DND-41 (cell line): ENCODE measurements around the gene BRI3BP.

Source experiments
- ATAC-seq: fragments of 200-7000 bp; cut with Tn5 transposase; 3 replicates; pipeline ENCODE4 v1.9.1; 2021; ENCODE audit warnings: low read depth; ENCODE audit not compliant: insufficient read depth
- DNase-seq: peaks from one replicate; pipeline ENCODE4 v3.0.0-alpha.2; 2020
- H2AFZ ChIP-seq: 2 replicates; pipeline ENCODE4 v1.6.0; 2012; ENCODE audit warnings: low read depth, low read length
- H3K27ac ChIP-seq: 2 replicates; pipeline ENCODE4 v1.5.1; 2012; ENCODE audit warnings: low read length, inconsistent platforms
- H3K27me3 ChIP-seq: fragments of 200-600 bp; sonication (generic); 2 replicates; pipeline ENCODE4 v1.6.0; 2012; ENCODE audit warnings: low read length, mild to moderate bottlenecking, inconsistent platforms; ENCODE audit not compliant: insufficient read depth, poor library complexity
- H3K36me3 ChIP-seq: 2 replicates; pipeline ENCODE4 v1.5.1; 2012; ENCODE audit warnings: low read length, inconsistent platforms; ENCODE audit not compliant: insufficient read depth
- H3K4me1 ChIP-seq: 2 replicates; pipeline ENCODE4 v1.5.1; 2012; ENCODE audit warnings: mild to moderate bottlenecking, low read length; ENCODE audit not compliant: insufficient read depth
- H3K4me2 ChIP-seq: 2 replicates; pipeline ENCODE4 v1.6.0; 2012; ENCODE audit warnings: mild to moderate bottlenecking, moderate library complexity, low read length, inconsistent platforms; ENCODE audit not compliant: insufficient read depth
- H3K4me3 ChIP-seq, 2 experiments: fragments of 200-600 bp in 1 of 2; shearing (Covaris generic) in 1 of 2; 2 replicates each; pipeline ENCODE4 v1.5.1; 2012 to 2016; ENCODE audit warnings: inconsistent platforms in 2 of 2, low read length in 2 of 2, mild to moderate bottlenecking in 2 of 2, low read depth in 1 of 2, moderate library complexity in 1 of 2
- H3K79me2 ChIP-seq: 2 replicates; pipeline ENCODE4 v1.6.0; 2012; ENCODE audit warnings: low read length, inconsistent platforms; ENCODE audit not compliant: insufficient read depth
- H3K9ac ChIP-seq: 2 replicates; pipeline ENCODE4 v1.6.0; 2012; ENCODE audit warnings: low read depth, mild to moderate bottlenecking, inconsistent platforms, low read length, moderate library complexity
- H3K9me3 ChIP-seq: 2 replicates; pipeline ENCODE4 v1.5.1; 2012; ENCODE audit warnings: low read length, moderate library complexity, mild to moderate bottlenecking, inconsistent platforms; ENCODE audit not compliant: insufficient read depth, severe bottlenecking
- H4K20me1 ChIP-seq: 2 replicates; pipeline ENCODE4 v1.6.0; 2012; ENCODE audit warnings: low read length; ENCODE audit not compliant: insufficient read depth
- CTCF ChIP-seq: IDR thresholded peaks from 2 replicates; pipeline ENCODE4 v1.5.1; 2012; ENCODE audit warnings: borderline replicate concordance, low read length, moderate library complexity, mild to moderate bottlenecking; ENCODE audit not compliant: poor library complexity, severe bottlenecking; ENCODE audit errors: extremely low read depth
- EZH2 ChIP-seq: IDR thresholded peaks from 3 replicates; pipeline ENCODE4 v1.6.1; 2012; ENCODE audit warnings: borderline replicate concordance, low read depth, mild to moderate bottlenecking, moderate library complexity, low read length, inconsistent platforms; ENCODE audit not compliant: severe bottlenecking

Gene BRI3BP

GRCh38 chr12:124972211-124972610, 21.2 kb upstream of the BRI3BP start:
- H3K27me3 ChIP-seq: no peaks in the 10 kb centered on the region
- H3K36me3 ChIP-seq: peaks cover 79% of the 10 kb centered on the region
- H3K4me1 ChIP-seq: no peaks in the 10 kb centered on the region
- DNase-seq (no peak), ATAC-seq (no peak)
- no peaks in the 10 kb centered on the region for H3K9me3 ChIP-seq
- no peak overlapping the region for H3K27ac ChIP-seq
- no peak overlapping the region for H3K4me2 ChIP-seq
- H4K20me1 ChIP-seq: peaks cover 8% of the 10 kb centered on the region; the same call in 1 of the 2 replicates
- no peaks in the 10 kb centered on the region for H3K79me2 ChIP-seq
- no peak overlapping the region for H3K9ac ChIP-seq
- H2AFZ ChIP-seq: no peak overlapping the region
- no peak overlapping the region for H3K4me3 ChIP-seq
- TF ChIP-seq CTCF (no peak), EZH2 (no peak)

GRCh38 chr12:124975276-124975675, 18.2 kb upstream of the BRI3BP start:
- Histone ChIP-seq H3K9me3 (no peaks in the 10 kb centered on the region), H3K9ac (no peak overlapping the region), H3K36me3 (peaks cover 77% of the 10 kb centered on the region), H3K27me3 (no peaks in the 10 kb centered on the region), H3K27ac (no peak overlapping the region), H2AFZ (no peak overlapping the region), H4K20me1 (peaks cover 12% of the 10 kb centered on the region; the same call in 1 of the 2 replicates), H3K4me2 (no peak overlapping the region), H3K79me2 (no peaks in the 10 kb centered on the region), H3K4me1 (no peaks in the 10 kb centered on the region), H3K4me3 (no peak overlapping the region)
- no peak for ATAC-seq
- DNase-seq: no peak
- TF ChIP-seq EZH2 (no peak), CTCF (no peak)

DNA sequence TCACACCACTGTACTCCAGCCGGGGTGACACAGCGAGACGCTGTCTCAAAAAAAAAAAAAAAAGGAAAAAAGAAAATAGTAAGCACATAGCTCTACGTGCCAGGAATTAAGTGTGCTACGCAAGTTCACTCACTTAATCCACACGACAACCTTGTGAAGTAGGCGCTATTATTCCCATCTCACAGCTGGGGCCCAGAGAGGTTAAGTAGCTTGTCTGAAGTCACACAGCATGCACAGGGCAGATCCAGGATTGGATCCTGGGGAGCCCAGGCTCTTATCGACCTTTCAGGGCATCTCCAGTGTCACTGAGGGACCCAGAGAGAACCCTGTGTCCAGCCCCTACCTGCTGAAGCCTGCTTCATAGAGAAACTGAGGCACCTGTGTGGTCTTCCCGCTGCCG, 16.4 kb upstream of the BRI3BP start:
- H3K79me2 ChIP-seq: no peaks in the 10 kb centered on the region
- no peak overlapping the region for H3K4me2 ChIP-seq
- DNase-seq (no peak), ATAC-seq (no peak)
- H3K4me3 ChIP-seq: no peak overlapping the region
- TF ChIP-seq EZH2 (no peak), CTCF (no peak)
- H3K9me3 ChIP-seq: no peaks in the 10 kb centered on the region
- H3K9ac ChIP-seq: no peak overlapping the region
- H3K27ac ChIP-seq: no peak overlapping the region
- no peak overlapping the region for H2AFZ ChIP-seq
- peaks cover 19% of the 10 kb centered on the region; the same call in 1 of the 2 replicates for H4K20me1 ChIP-seq
- no peaks in the 10 kb centered on the region for H3K27me3 ChIP-seq
- peaks cover 76% of the 10 kb centered on the region for H3K36me3 ChIP-seq
- H3K4me1 ChIP-seq: no peaks in the 10 kb centered on the region

DNA sequence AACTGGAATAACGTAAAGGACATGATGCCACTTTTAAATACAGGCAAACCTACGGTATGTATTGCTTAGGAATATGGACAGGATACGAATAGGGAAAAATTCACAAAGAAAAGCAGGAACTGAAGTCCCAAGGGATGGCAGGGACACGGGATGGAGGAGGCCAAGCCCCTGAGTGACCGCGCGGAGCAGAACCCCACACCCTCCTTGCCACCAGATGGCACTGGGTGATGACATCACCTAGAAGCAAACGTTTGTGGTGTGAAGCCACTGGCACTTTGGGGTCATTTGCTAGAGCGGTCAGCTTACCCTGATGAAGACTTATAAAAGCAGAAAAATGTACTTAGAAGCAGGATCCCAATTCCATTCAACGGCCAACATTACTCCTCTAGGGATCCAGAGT, 13.9 kb upstream of the BRI3BP start:
- Histone ChIP-seq H3K4me3 (no peak overlapping the region), H4K20me1 (peaks cover 19% of the 10 kb centered on the region; the same call in 1 of the 2 replicates), H3K27me3 (no peaks in the 10 kb centered on the region), H3K36me3 (peaks cover 84% of the 10 kb centered on the region), H3K9me3 (no peaks in the 10 kb centered on the region), H2AFZ (no peak overlapping the region), H3K9ac (no peak overlapping the region), H3K4me2 (no peak overlapping the region), H3K79me2 (peaks cover 1% of the 10 kb centered on the region; the same call in 1 of the 2 replicates), H3K4me1 (no peaks in the 10 kb centered on the region), H3K27ac (no peak overlapping the region)
- ATAC-seq: no peak
- TF ChIP-seq CTCF: peak; percentile 8
- no peak for TF ChIP-seq EZH2
- no peak for DNase-seq
